NCI-H510A (cell line): ENCODE results near the gene ABCD2.
A peak's percentile ranks its signal among the peaks of the same experiment; 100 is the strongest.
"Not testable (repeated sequence)": the region's sequence is repeated elsewhere in the genome, so short reads cannot be mapped to it uniquely, and the experiment has no call there.

Experiments used
- DNase-seq: peaks from one replicate; lab custom pipeline; 2025; lab: John Stamatoyannopoulos, UW

ABCD2 gene

DNA sequence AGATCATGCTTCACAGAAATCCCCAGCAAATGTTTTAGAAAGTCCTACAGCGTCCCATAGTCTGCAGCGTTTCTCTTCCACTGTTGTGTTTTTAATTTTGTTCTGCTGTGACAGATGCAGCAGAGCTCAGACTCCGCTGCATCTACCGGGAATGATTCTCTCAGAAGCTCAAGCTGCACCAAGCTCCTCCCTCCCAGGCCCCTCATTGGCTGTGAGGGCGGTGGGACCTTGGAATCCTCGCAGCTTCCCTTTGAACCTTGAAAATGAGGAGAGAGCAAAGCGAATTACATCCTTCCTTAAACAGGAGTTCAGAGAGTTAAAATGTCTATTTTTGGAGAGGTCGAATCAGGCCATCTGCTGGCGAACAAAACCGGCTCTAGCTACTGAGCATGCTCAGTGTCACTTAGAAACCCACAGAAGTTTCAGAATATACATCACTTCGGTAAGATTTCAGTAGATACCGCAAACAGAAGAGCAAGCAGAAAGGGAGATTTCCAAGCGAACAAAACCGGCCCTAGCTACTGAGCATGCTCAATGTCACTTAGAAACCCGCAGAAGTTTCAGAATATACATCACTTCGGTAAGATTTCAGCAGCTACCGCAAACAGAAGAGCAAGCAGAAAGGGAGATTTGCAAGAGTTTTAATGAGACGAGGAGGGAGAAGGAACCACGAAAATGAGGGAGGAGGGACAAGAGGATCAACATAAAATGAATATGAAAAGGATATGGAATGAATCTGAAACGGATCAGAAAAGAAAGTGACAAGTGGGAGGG is at the start of gene ABCD2:
Gene ABCD2, minus strand, starts transcription at position 144 of the 774 bp plus-strand sequence. CDS start 188 bp downstream, outside the sequence.
- DNase-seq = peak; percentile 5

DNA sequence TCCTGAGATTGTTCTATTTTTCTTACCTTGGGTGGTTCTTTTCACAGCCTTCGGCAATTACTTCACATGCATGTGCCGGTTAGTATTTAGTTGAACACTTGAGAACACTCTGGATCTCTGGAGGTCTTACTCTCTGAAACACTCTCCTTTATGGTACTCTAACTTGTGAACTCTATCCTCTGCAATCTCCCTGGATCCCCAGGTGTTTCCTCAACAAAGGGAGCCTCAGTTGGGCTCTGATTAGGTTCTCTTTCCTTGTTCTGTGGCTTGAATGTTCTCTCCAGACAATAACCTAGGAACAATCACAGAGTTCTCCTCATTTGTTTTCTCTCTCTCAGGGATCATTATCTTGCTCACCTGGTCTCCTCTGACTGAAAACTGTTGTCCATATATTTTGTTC is 40.5 kb upstream of the ABCD2 start:
- no peak for DNase-seq

DNA sequence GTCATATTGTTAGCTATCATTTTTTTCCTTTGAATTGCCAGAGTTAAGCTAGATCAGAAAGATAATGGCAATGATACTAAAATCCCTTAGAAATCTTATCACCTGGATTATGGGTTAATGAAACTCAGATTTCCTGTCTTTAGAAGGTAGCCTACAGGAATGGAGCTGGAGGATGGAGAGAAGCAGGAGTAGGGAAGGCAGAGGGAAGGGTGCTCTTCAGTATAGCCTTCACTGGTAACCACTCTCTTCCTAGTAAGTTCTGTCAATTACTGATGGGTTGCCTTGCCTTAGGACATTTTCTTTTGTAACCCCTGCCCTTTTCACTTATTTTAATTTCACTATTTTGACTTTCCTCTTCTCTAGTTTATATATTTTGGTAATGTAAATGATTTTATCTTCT is 27.8 kb upstream of the ABCD2 start:
- DNase-seq = no peak

DNA sequence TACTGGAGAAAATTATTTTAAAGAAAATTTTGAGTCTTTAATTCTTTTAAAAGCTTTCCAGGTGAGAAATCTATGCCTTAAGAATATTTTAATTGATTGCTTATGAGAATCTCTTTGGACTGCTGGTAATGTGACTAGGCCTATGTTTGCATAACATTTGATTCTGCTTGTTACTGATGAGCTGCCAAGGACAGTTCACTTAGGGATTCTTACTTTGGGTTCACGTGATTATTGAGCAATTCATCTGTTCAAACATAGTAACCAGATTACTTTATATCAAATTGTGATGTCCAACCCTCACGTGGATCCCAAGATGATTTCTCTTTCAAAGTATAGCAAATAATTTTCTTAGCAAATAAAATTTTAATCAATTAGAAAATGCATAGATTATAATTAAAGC is 27.4 kb upstream of the ABCD2 start:
- no peak for DNase-seq

DNA sequence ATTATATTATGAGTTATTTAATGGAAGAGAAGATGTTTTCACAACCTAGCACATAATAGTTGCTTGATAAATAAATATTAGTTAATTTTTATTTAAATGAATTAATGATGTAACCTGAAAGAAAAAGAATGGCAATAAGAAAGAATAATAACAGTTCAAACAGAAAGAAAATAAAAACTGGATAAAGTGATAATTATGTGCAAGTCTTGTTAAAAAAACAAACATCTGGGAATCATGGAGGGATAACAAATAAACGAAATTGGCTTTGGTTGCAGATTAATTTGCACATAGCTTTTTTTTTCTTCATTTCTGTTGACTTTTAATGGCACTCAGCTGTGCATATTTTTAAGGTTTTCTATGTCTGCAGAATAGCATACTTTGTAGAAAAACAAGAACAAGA is 23.4 kb upstream of the ABCD2 start:
- DNase-seq = no peak

DNA sequence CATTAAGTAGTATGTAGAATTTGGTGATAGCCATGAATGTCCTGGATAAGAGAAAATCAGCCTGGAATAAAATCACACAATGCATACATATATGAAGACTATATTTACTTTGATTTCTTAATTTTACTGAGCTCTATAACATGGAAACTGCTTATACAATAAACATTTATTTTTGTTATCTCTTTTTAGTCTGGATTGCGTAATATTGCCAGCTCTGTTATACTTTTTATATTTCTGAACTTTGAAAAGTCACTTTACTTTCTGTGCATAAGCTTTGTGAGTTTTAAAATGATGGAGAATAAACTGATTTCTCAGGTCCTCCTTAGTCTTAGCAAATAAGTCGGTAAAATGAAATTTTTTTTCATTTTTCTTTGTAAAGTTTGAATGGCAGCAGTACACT is 19.2 kb upstream of the ABCD2 start:
- DNase-seq = no peak

DNA sequence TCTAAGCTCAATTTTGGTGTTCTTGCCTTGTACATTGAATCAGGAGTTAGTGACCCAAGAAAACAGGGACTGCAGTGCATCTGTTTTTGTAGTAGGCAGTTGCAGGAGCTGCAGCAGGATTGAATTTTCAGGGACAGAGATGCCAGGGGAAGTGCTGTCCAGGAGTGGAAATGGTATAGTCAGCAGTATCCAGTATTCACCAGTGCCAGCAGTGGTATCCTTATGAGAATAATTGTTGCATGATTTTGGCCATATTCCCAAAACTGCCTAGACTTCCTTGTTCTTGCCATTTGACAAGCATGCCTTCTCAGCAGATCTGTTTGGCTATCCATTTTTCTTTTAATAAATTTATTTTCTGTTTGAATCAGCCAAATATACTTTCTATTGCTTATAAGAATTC is 18.6 kb upstream of the ABCD2 start:
- no peak for DNase-seq

DNA sequence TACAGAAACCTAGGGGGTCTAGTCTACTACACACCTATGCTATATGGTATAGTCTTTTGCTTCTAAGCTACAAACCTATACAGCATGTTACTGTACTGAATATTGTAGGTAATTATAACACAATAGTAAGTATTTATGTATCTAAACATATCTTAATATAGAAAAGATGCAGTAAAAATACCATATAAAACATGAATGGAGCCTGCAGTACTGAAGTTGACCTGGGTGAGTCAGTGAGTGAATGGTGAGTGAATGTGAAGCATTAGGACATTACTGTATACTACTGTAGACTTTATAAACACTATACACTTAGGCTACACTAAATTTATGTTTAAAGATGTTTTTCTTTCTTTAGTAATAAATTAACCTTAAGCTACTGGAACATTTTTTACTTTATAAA is 13.1 kb upstream of the ABCD2 start:
- no peak for DNase-seq

DNA sequence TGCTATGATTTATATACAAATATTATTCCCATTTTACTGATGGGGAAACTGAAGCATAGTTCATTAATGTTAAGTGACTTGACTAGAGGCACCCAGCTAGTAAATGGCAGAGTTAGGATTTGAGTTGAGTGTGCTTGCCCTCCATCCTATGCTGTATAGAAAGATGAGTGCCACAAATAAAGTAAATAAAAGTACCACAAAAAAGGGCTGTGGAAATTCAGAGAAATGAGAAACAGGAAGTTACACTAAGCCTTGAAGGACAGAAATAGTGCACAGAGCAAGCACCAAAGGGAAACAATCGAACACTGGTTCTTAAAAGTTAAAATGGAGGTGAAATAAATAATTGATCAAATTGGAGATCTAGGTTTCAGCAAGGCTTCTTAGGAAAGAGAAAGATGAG is 9.2 kb upstream of the ABCD2 start:
- no peak for DNase-seq

DNA sequence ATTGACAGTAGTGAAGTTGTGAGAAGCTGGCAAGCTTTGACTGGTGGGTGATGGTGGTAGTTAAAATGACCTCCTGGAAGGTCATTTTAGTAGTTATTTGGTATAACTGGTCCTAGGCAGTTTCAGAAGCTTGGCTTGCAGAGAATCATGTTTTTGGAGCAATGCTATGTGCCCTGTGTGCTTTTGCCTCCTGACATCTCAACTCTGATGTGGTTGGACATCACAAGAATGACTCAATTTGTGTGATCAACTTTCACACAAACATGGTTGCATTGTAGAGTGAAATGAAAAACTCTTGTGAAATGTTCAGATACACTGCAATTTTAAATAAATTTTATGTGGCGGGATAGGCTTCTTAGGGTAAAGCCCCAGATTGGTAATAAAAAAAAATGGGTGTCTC is 8.3 kb upstream of the ABCD2 start:
- DNase-seq = no peak

DNA sequence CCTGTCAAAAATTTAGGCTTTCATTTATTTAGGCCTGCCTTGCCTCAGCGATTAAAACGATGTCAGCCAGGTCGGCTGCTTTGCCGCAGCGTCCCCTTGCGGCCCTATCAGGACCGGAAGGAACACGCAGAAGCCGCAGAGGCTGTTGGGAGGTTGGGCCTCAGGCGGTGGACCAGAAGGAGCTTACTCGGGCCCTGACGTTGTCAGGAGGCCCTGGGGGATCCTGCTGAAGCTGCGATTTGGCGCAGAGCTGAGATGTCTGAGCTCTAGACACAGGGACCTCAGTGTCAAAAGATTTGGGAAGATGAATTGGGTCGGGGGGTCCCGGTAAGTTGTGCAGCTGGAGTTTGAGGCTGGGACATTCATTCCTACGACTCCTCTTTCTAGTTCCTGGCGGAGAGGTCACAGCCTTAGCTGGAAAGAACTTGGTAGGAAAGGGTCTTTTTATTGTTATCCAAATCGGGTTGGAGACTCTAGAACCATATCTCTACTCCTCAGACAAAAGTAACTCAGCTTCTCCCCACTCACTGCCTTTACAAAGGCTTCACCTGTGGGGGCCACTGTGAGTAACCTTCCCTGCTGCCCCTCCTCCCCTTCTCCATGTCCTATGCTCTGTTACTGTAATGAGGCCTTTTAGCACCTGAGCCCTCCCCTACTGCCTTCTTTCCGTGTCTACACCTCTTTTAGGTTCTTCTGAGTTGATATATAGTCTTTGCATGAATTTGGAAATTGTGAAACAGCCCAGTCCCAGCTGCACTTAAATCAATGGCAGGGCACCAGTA is 6.6 kb upstream of the ABCD2 start:
- no peak for DNase-seq

DNA sequence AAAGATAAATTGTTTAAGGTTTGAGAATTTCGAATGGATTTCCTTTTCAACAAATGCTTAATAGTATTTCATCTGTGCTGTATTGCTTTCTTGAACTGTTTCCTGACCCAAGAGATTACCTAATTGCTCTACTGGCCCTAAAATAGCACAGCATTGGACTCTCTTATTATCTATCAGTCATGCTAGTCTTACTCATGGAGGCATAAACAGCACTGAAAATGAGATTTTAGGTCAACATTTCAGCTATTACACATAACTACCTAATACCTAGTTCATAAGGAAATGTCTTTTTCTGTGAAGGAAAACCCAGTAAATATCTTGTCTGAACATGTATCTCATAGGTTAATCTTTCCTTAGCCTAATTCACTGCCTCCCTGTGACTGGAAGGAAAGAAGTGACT is 4.3 kb upstream of the ABCD2 start:
- no peak for DNase-seq

DNA sequence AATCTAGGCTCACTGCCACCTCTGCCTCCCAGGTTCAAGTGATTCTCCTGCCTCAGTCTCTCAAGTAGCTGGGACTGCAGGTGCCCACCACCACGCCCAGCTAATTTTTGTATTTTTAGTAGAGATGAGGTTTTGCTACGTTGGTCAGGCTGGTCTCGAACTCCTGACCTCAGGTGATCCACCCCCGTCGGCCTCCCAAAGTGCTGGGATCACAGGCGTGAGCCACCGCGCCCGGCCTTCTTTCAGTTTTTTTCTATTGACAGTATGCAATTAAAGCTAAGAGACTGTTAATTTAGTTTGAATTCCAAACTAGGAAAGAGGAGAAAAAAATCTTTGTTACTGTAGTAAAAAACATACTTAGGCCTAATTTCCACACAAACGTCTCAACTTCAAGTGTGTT is 3.6 kb upstream of the ABCD2 start:
- DNase-seq = not testable (repeated sequence)

DNA sequence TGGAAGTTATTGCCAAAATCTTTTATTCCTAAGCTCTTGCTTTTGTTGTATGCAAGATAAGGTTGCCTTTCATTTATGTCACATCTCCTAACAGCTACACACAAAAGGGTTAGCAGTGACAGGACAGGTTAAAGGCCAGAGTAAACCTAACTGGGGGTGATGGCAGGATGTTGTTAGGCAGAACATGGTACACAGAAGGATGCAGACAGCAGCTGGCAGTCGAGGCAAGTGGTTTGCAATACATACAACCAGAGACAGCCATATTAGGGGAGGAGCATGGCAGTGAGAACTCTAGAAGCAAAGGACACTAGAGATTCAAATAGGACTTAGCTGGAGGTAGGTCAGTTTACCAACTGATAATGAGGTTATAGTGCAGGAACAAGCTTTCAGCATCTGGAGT is 2.7 kb upstream of the ABCD2 start:
- DNase-seq = no peak

DNA sequence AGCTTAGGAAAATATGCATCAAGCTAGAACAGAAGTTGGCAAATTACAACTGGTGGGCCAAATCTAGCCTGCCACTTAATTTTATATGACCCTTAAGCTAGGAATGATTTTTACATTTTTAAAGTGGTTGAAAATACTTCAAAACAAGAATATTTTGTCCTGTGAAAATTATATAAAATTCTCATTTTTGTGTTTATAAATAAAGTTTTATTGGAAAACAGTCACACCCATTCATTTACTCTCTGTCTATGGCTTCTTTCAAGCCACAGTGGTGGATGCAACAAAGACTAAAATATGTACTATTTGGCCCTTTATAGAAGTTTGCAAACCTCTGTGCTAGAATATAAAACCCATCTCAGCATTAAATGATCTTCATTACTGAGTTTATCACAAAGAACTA is 2.1 kb upstream of the ABCD2 start:
- DNase-seq = no peak

DNA sequence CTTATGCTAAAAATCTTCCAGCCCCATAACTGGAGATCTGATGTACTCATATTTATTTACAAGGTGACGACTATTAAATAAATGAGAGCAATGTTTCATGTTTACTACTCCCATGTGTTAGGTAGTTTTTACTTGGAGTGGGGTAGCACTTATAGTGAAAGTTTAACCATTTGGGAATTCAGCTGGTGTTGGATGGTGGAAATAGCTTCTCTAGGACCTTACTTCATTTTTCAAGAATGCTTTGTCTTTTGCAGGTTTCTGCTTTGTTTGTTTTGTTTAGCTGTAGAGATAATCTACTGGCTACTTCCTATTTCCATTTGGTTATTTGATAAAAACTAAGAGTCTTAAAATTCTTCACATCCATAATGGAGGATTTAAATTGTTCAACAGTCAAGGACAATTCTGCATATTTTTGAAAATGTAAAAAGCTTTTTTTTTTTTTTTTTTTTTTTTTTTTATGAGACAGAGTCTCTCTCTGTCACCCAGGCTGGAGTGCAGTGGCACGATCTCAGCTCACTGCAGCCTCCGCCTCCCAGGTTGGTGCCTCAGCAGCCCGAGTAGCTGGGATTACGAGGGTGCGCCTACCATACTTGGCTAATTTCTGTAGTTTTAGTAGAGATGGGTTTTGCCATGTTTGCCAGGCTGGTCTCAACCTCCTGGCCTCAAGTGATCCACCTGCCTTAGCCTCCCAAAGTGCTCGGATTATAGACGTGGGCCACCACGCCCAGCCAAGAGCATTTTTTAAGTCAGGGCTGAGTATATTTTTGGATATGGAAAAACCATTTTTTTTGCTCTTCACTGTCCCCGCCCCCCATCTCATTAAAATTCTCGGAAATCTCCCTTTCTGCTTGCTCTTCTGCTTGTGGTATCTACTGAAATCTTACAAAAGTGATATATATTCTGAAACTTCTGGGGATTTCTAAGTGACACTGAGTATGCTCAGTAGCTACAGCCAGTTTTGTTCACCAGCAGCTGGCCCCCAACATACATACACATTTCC is 1.4 kb upstream of the ABCD2 start:
- no peak for DNase-seq

DNA sequence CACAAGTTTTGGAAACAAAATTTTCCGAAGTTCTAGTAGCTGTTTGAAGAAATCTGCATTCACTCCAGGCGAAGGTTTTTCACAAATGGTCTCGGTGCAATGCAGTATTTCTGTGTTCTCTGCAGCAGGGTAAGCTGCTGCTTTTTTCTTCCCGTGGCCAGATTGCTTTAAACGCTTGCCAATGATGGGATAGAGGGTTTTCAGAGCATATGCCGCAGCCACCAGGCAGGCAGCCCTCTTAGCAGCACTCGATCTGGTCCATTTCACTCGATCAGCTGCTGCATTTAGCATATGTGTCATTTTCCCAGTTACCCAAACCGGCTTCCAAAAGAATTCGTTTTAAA is 315 bp downstream of the ABCD2 start:
- no peak for DNase-seq

DNA sequence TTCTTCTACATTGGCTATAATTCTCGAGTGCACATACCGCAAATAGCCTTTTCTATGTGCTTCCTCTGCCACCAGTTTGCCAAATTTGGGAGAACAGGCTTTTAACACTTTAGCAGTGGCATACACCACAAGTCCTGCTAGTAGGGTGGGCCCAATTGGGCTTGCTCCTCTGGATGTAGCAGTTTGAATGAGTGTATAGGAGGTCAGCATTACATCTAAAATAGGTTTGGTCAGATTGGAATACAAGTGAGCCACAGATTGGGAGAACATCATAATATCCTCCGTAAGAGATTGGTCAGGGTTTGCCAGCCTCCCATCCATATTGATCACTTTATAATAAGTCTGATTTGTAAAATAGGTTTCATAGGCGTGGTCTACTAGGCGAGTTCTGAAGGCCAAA is 902 bp downstream of the ABCD2 start:
- DNase-seq = no peak

DNA sequence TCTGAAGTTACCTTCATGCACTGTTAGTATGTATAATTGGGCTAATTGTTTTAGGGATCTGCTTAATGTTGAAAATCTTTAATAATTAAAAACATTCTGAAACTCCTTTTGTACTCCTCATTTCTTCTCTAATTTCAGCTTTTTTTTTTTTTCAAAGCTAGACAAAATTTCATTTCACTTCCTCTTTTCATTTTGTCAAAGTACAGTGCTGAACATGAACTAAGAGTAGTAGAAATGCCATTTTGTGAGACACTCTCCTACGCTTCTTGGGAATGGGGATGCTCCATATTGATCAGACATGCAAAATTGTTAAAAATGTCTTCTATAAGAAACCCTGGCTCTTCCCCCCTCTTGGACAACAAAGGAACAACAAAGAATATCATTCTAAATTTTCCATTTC is 1.7 kb downstream of the ABCD2 start:
- DNase-seq = no peak

DNA sequence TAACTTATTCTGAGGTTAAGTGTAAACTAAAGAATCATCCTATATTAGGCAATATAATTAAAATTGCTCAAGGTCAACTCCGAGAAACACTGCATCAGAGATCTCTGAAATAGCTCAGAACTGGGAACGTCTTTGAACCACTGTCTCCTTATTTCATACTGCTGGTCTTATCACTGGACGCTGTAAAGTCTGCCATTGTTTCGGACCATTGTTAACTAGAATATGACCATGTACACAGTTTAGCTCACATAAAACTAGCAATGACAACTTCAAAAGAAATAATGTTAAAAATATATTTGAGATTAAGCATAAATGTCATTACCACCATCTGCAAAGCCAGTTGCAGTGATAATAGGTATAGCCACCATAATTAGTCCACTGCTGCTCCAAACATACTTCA is 2.9 kb downstream of the ABCD2 start:
- DNase-seq = no peak

DNA sequence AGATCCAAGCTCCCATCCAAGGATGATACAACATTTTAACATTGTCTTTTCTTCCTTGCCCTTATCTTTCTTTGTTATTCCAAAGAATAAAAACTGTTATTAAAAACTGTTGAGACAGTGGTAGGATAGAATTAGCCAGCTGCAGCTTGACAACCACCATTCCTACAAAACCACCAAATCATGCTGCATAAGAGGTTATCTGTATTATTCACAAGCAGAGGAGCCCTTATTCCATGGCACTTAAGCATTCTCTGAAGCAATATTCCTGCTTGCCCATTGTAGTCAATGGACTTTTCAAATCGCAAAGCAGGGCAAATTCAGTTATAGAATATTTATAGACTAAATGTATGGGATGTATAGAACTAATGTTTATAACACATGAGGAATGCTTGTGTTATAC is 3.4 kb downstream of the ABCD2 start:
- DNase-seq = no peak

DNA sequence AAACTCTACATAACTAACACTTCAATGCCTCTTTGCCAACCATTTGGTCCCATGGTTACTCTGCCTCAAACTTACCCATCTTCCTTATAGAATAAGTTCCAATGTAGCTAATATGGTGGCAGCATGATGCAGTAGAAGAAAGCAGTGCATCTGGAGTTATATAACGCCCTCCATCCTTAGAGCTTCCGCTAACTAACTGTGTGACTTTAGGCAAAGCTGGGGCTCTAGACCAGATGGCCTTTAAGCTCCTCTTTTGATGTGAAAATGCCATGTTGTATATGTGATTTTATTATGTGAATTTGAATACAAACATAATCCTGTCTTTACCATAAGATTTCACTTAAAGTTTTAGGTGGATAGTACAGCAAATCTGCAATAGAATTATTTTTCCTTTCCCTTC is 6.1 kb downstream of the ABCD2 start:
- DNase-seq = no peak

DNA sequence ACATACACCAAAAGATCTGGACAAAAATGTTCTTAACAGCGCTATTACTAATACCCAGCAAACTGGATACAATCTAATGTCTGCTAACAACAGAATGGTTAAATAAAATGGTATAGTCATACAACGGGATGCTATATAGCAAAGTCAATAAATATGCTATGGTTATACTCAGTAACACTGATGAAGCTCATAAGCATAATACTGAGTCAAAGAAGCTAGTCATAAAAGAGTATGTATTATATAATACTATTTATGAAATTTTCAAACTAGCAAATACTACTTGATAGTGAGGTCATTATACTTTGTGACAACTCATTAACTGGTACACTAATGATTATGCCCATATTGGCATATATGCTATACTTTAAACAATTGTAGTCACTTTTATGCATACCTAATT is 7.4 kb downstream of the ABCD2 start:
- DNase-seq = no peak
